ENCODE measurements around the gene CTSL. TPM values are rescaled to one million over a fixed set of nuclear protein-coding genes. Genes with fewer than 3 reads are reported as not detected.
A peak's percentile ranks its signal among the peaks of the same experiment; 100 is the strongest.

Gene CTSL
- total and polyA plus RNA-seq, 2 experiments from 2014 or later: 401 to 402 TPM

- H3K9ac ChIP-seq: no peak overlapping the region
- H3K4me3 ChIP-seq: peak overlapping the region; percentile 73
- TF ChIP-seq EZH2 (IDR thresholded peaks at IDR 0.05; ENCODE audit: insufficient read depth, poor library complexity, severe bottlenecking) (no peak), EZH2phosphoT487 (IDR thresholded peaks at IDR 0.05; ENCODE audit: insufficient read depth, low read depth) (no peak)
- in situ Hi-C loops (cut with MboI): no loop called here
- H4K20me1 ChIP-seq (ENCODE audit: insufficient read depth): no peaks in the 10 kb centered on the region
- DNase-seq: no peak
- H3K4me2 ChIP-seq (ENCODE audit: unreplicated experiment): peak overlapping the region; percentile 88
- H3K27me3 ChIP-seq (replicated peaks; ENCODE audit: insufficient read depth): no peaks in the 10 kb centered on the region
- H3K27ac ChIP-seq: no peak overlapping the region
- H3K36me3 ChIP-seq (ENCODE audit: low read depth): peaks cover 45% of the 10 kb centered on the region
- whole genome bisulfite sequencing, 2 experiments (ENCODE audit: low coverage in 1 of 2, low lambda C conversion rate in 2 of 2, missing lambda C conversion rate in 2 of 2): 96 to 97% methylated on average over 2 of the region's 2 CpGs
- peaks cover 35% of the 10 kb centered on the region for H3K4me1 ChIP-seq (ENCODE audit: insufficient read depth)
- no peaks in the 10 kb centered on the region for H3K9me3 ChIP-seq (ENCODE audit: low read depth)
- H3K79me2 ChIP-seq (ENCODE audit: insufficient read depth): peaks cover 33% of the 10 kb centered on the region
- H3K9me2 ChIP-seq (ENCODE audit: insufficient read depth): no peaks in the 10 kb centered on the region
- H2AFZ ChIP-seq: no peak overlapping the region
- peaks cover 33% of the 10 kb centered on the region for H3F3A ChIP-seq (ENCODE audit: insufficient read depth)
Observed at GRCh38 chr9:87729246-87729645, 3.3 kb downstream of the CTSL start.

- H3K4me3 ChIP-seq: no peak overlapping the region
- TF ChIP-seq EZH2 (IDR thresholded peaks at IDR 0.05; ENCODE audit: insufficient read depth, poor library complexity, severe bottlenecking) (no peak), EZH2phosphoT487 (IDR thresholded peaks at IDR 0.05; ENCODE audit: insufficient read depth, low read depth) (no peak)
- H3K27me3 ChIP-seq (replicated peaks; ENCODE audit: insufficient read depth): no peaks in the 10 kb centered on the region
- no peak overlapping the region for H3K27ac ChIP-seq
- H3F3A ChIP-seq (ENCODE audit: insufficient read depth): peaks cover 33% of the 10 kb centered on the region
- H3K4me2 ChIP-seq (ENCODE audit: unreplicated experiment): no peak overlapping the region
- no peaks in the 10 kb centered on the region for H4K20me1 ChIP-seq (ENCODE audit: insufficient read depth)
- peaks cover 33% of the 10 kb centered on the region for H3K79me2 ChIP-seq (ENCODE audit: insufficient read depth)
- no peaks in the 10 kb centered on the region for H3K9me3 ChIP-seq (ENCODE audit: low read depth)
- H3K9me2 ChIP-seq (ENCODE audit: insufficient read depth): no peaks in the 10 kb centered on the region
- peaks cover 45% of the 10 kb centered on the region for H3K36me3 ChIP-seq (ENCODE audit: low read depth)
- H3K4me1 ChIP-seq (ENCODE audit: insufficient read depth): peaks cover 35% of the 10 kb centered on the region
- 95% methylated on average over 2 of the region's 2 CpGs for WGBS, 2 experiments (ENCODE audit: low coverage in 1 of 2, low lambda C conversion rate in 2 of 2, missing lambda C conversion rate in 2 of 2)
- DNase-seq: no peak
- no peak overlapping the region for H3K9ac ChIP-seq
- in situ Hi-C loops (cut with MboI): no loop called here
- no peak overlapping the region for H2AFZ ChIP-seq
Observed at GRCh38 chr9:87731321-87731720, 5.4 kb downstream of the CTSL start.

DNA sequence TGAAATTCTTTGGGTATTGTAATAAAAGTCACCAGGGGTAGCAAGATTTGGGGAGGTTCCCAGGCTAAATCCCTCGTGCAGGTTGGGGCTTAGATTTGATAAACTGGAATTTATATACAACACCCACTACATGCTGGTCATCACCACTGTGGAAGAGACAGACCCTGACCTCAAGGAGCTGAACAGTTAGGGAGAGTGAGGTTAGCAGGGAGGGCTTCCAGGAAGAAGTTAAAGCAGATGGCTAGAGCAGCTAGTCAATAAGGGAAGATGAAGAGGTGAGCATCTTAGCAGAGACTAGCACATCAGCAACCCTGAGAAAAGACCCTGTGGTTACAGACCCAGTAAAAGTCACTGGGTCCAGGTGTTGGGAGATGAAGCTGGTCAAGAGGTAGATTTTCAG lies 6.4 kb downstream of the CTSL start:
- Histone ChIP-seq H4K20me1 (ENCODE audit: insufficient read depth) (no peaks in the 10 kb centered on the region), H3K79me2 (ENCODE audit: insufficient read depth) (peaks cover 23% of the 10 kb centered on the region), H3K9ac (no peak overlapping the region), H3K4me2 (ENCODE audit: unreplicated experiment) (no peak overlapping the region), H2AFZ (no peak overlapping the region), H3K9me2 (ENCODE audit: insufficient read depth) (no peaks in the 10 kb centered on the region), H3K36me3 (ENCODE audit: low read depth) (peaks cover 45% of the 10 kb centered on the region), H3K9me3 (ENCODE audit: low read depth) (no peaks in the 10 kb centered on the region), H3K4me1 (ENCODE audit: insufficient read depth) (peaks cover 31% of the 10 kb centered on the region), H3F3A (ENCODE audit: insufficient read depth) (peaks cover 33% of the 10 kb centered on the region), H3K27me3 (replicated peaks; ENCODE audit: insufficient read depth) (no peaks in the 10 kb centered on the region), H3K27ac (no peak overlapping the region), H3K4me3 (no peak overlapping the region)
- DNase-seq: no peak
- TF ChIP-seq EZH2phosphoT487 (IDR thresholded peaks at IDR 0.05; ENCODE audit: insufficient read depth, low read depth) (no peak), EZH2 (IDR thresholded peaks at IDR 0.05; ENCODE audit: insufficient read depth, poor library complexity, severe bottlenecking) (no peak)
- in situ Hi-C loops (cut with MboI): no loop called here
- 39 to 64% methylated on average over 1 of the region's 1 CpG for WGBS, 2 experiments (ENCODE audit: low coverage in 1 of 2, low lambda C conversion rate in 2 of 2, missing lambda C conversion rate in 2 of 2)

DNA sequence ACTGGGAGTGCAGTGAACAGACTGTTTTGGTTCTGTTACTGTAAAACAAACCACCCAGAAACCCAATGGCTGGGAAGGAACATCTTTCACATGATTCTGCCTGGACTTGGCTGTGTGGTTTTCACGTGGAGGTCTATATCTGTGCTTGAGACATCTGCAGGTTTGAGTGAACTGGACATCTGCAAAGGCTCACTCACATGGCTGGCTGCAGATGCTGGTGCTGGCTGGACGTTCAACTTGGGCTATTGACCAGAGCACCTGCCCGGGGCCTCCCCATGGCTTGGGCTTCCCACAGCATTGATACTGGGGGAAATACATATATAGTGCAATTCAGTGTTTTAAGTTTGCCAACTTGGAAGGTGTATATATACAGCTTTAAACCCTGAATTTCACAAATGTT lies 6.8 kb downstream of the CTSL start:
- no peak for DNase-seq
- Histone ChIP-seq H4K20me1 (ENCODE audit: insufficient read depth) (no peaks in the 10 kb centered on the region), H3K4me2 (ENCODE audit: unreplicated experiment) (no peak overlapping the region), H3K4me1 (ENCODE audit: insufficient read depth) (peaks cover 27% of the 10 kb centered on the region), H3F3A (ENCODE audit: insufficient read depth) (peaks cover 33% of the 10 kb centered on the region), H3K36me3 (ENCODE audit: low read depth) (peaks cover 41% of the 10 kb centered on the region), H3K9me2 (ENCODE audit: insufficient read depth) (no peaks in the 10 kb centered on the region), H3K9ac (no peak overlapping the region), H3K4me3 (no peak overlapping the region), H3K9me3 (ENCODE audit: low read depth) (no peaks in the 10 kb centered on the region), H3K27ac (no peak overlapping the region), H3K79me2 (ENCODE audit: insufficient read depth) (peaks cover 19% of the 10 kb centered on the region), H3K27me3 (replicated peaks; ENCODE audit: insufficient read depth) (no peaks in the 10 kb centered on the region), H2AFZ (no peak overlapping the region)
- in situ Hi-C loops (cut with MboI): no loop called here
- TF ChIP-seq EZH2phosphoT487 (IDR thresholded peaks at IDR 0.05; ENCODE audit: insufficient read depth, low read depth) (no peak), EZH2 (IDR thresholded peaks at IDR 0.05; ENCODE audit: insufficient read depth, poor library complexity, severe bottlenecking) (no peak)
- WGBS, 2 experiments (ENCODE audit: low coverage in 1 of 2, low lambda C conversion rate in 2 of 2, missing lambda C conversion rate in 2 of 2): 67 to 68% methylated on average over 3 of the region's 3 CpGs

Data from GM23248 (cell line).